ENCODE results near the gene EDC4.

Gene EDC4

GRCh38 chr16:67846320-67847063, 26.4 kb upstream of the EDC4 start, which contains the start of gene NUTF2 (continued):
- TF ChIP-seq TSHZ1 (tag by site-specific recombination; IDR thresholded peaks at IDR 0.05; ENCODE audit: borderline replicate concordance) (no peak), EGR2 (tag by site-specific recombination; IDR thresholded peaks at IDR 0.05; ENCODE audit: low read depth) (no peak; the same call in 1 of the 2 replicates), FEZF1 (tag by site-specific recombination; IDR thresholded peaks at IDR 0.05) (no peak; the same call in 1 of the 2 replicates), ZIC2 (tag by site-specific recombination; IDR thresholded peaks at IDR 0.05) (peak; percentile 65; the same call in 1 of the 2 replicates), ZNF423 (tag by site-specific recombination; IDR thresholded peaks at IDR 0.05) (peak; percentile 53; the same call in 1 of the 2 replicates), KLF10 (tag by site-specific recombination; IDR thresholded peaks at IDR 0.05) (peak; percentile 82; the same call in 1 of the 2 replicates), ZNF223 (tag by site-specific recombination; IDR thresholded peaks at IDR 0.05) (no peak), ZBTB1 (tag by site-specific recombination; IDR thresholded peaks at IDR 0.05) (no peak), GFI1B (tag by site-specific recombination; IDR thresholded peaks at IDR 0.05) (no peak), ZFP69B (tag by site-specific recombination; IDR thresholded peaks at IDR 0.05) (0 out of 2 replicates have a peak, but pooled peaks have one; percentile 29), KLF8 (tag by site-specific recombination; IDR thresholded peaks at IDR 0.05) (peak; percentile 93), SETDB1 (IDR thresholded peaks at IDR 0.05; ENCODE audit: insufficient read length, low read length) (no peak), ZNF792 (tag by site-specific recombination; IDR thresholded peaks at IDR 0.05) (no peak), ZNF248 (tag by site-specific recombination; IDR thresholded peaks at IDR 0.05) (no peak), CTCF (tag by site-specific recombination; IDR thresholded peaks at IDR 0.05) (no peak), ZNF510 (tag by site-specific recombination; IDR thresholded peaks at IDR 0.05; ENCODE audit: insufficient replicate concordance) (no peak), GLIS2 (tag by site-specific recombination; IDR thresholded peaks at IDR 0.05) (peak; percentile 99), ZNF324 (tag by site-specific recombination; IDR thresholded peaks at IDR 0.05) (0 out of 2 replicates have a peak, but pooled peaks have one; percentile 26), MEIS1 (CRISPR knock-in tag; IDR thresholded peaks at IDR 0.05; ENCODE audit: borderline replicate concordance) (no peak), ZNF544 (tag by site-specific recombination; IDR thresholded peaks at IDR 0.05) (no peak), PRDM1 (tag by site-specific recombination; IDR thresholded peaks at IDR 0.05) (no peak), ZNF121 (tag by site-specific recombination; IDR thresholded peaks at IDR 0.05) (0 out of 2 replicates have a peak, but pooled peaks have one; percentile 10), ZNF157 (tag by site-specific recombination; IDR thresholded peaks at IDR 0.05) (no peak), ZNF658 (tag by site-specific recombination; IDR thresholded peaks at IDR 0.05) (no peak), ZNF280D (tag by site-specific recombination; IDR thresholded peaks at IDR 0.05) (no peak), ZNF449 (tag by site-specific recombination; IDR thresholded peaks at IDR 0.05) (peak; percentile 85), HOXD13 (CRISPR knock-in tag; IDR thresholded peaks at IDR 0.05; ENCODE audit: borderline replicate concordance) (no peak), ZNF341 (tag by site-specific recombination; IDR thresholded peaks at IDR 0.05; ENCODE audit: low read depth) (peak; percentile 92), ZNF18 (tag by site-specific recombination; IDR thresholded peaks at IDR 0.05) (no peak), HOXA7 (CRISPR knock-in tag; IDR thresholded peaks at IDR 0.05; ENCODE audit: borderline replicate concordance) (no peak)
